Gastroesophageal sphincter (tissue), 4 donors: Measurements from ENCODE around the gene PLA2G4D. TPM values are rescaled to one million over a fixed set of nuclear protein-coding genes. Genes with fewer than 3 reads are reported as not detected.

Experiments used
- ATAC-seq: fragments of 150-250 bp; one replicate; pipeline ENCODE4 v1.9.1; 2016; ENCODE audit warnings: mild to moderate bottlenecking, moderate library complexity
- H3K27ac ChIP-seq, 4 donors: fragments of 200-600 bp; sonication (generic) in 3 of 4; 1 replicate in 3 of 4; 2 replicates in 1 of 4; pipeline ENCODE4 v1.5.1; 2016 to 2019
- H3K27me3 ChIP-seq: fragments of 200-600 bp; sonication (generic); one replicate; pipeline ENCODE4 v1.5.1; 2019
- H3K36me3 ChIP-seq, 2 donors: fragments of 200-600 bp; sonication (generic); one replicate each; pipeline ENCODE4 v1.5.1; 2019; ENCODE audit warnings: control low read depth in 1 of 2
- H3K4me1 ChIP-seq, 3 donors: fragments of 200-600 bp; sonication (generic); 1 replicate in 2 of 3; 2 replicates in 1 of 3; pipeline ENCODE4 v1.5.1; 2016 to 2019; ENCODE audit warnings: control low read depth in 2 of 3
- H3K4me3 ChIP-seq, 2 donors: fragments of 200-600 bp; sonication (generic); one replicate each; pipeline ENCODE4 v1.5.1; 2019; ENCODE audit warnings: mild to moderate bottlenecking in 1 of 2, moderate library complexity in 1 of 2
- H3K9me3 ChIP-seq, 3 donors: fragments of 200-600 bp; sonication (generic); one replicate each; pipeline ENCODE4 v1.5.1; 2017 to 2019; ENCODE audit warnings: control low read depth in 2 of 3
- CTCF ChIP-seq, 4 experiments: fragments of 200-600 bp in 2 of 4; fragments of 450-650 bp in 2 of 4; sonication (generic) in 1 of 4; IDR thresholded peaks; one replicate each; pipeline ENCODE4 v1.5.1; 2017 to 2019; ENCODE audit warnings: antibody characterized with exemption in 4 of 4, mild to moderate bottlenecking in 2 of 4, moderate library complexity in 2 of 4
- EP300 ChIP-seq: sonication (generic); formaldehyde crosslinking; IDR thresholded peaks from one replicate; pipeline ENCODE4 v1.6.1; 2017; ENCODE audit warnings: antibody characterized with exemption, mild to moderate bottlenecking
- POLR2A ChIP-seq, 2 donors: fragments of 450-650 bp; IDR thresholded peaks; one replicate each; pipeline ENCODE4 v1.6.1; 2017; ENCODE audit warnings: antibody characterized with exemption in 2 of 2, mild to moderate bottlenecking in 2 of 2, moderate library complexity in 1 of 2
- POLR2AphosphoS5 ChIP-seq: sonication (generic); formaldehyde crosslinking; IDR thresholded peaks from one replicate; pipeline ENCODE4 v1.6.1; 2017; ENCODE audit warnings: antibody characterized with exemption
- WGBS, 2 donors: methylation state at CpG; one replicate each; pipeline ENCODE4 v1.1.5; 2018; ENCODE audit warnings: low coverage in 1 of 2; 5-methylcytosine and 5-hydroxymethylcytosine counted together
- total RNA-seq, 4 donors: library from RNA; depleted of rRNA; stranded (reverse); fragments of >200 nt; gene quantifications; one replicate each; pipeline ENCODE4 v1.1.0, GENCODE V29; 2016

The PLA2G4D gene
- total RNA-seq, 4 donors from 2014 or later: not detected

DNA sequence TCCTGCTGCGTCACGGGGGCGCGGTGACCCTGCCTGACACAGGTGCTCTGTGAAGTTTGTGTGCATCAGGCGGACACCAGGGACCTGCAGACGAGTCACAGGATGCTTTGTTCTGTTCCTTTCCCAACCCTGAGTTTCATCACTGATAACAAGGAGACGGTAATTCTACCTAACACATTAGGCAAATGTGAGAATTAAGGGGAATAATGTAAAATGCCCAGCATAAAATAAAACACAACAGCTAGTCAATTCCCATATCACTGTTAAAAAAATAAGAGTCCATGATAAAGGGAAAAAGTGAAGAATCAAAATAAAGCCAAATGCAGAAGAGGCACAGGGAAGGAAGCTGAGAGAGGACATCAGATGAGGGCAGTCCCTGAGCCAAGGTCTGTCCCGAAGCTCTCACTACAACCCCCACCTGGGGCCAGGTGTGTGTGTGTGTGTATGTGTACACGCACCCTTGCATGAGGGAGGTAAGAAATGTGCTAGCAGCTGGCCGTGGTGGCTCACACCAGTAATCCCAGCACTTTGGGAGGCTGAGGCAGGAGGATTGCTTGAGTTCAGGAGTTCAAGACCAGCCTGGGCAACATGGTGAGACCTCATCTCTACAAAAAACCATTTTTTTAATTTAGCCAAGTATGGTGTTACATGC, 27.5 kb downstream of the PLA2G4D start:
- Histone ChIP-seq H3K4me1 (no peaks in the 10 kb centered on the region), H3K4me3 (no peak overlapping the region), H3K9me3 (no peaks in the 10 kb centered on the region), H3K36me3 (no peaks in the 10 kb centered on the region), H3K27ac (no peak overlapping the region), H3K27me3 (peaks cover 33% of the 10 kb centered on the region)
- no peak for ATAC-seq
- WGBS, 2 donors: 49 to 71% methylated on average over 5 to 9 of the region's 10 CpGs
- TF ChIP-seq POLR2A (IDR thresholded peaks at IDR 0.05): no peak
- no peak for TF ChIP-seq EP300
- no peak for TF ChIP-seq CTCF (IDR thresholded peaks at IDR 0.05)
- TF ChIP-seq POLR2AphosphoS5: no peak

DNA sequence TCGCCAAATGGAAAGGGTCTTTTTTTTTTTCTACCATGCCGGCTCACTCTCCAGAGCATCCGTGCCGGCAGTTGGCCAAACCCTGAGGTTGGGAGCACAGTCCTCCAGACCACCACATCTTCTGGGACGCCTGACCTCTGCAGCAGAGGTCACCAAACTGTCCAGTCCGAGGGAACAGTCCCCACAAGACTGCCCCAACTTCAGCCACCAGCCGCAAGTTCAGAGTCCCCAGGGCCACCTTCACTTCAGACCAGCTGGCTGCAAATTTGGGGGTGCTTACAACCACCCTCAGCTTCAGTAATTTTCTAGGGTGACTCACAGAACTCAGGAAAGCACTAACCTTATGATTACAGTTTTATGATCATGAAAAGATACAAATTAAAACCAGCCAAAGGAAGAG, 28.9 kb downstream of the PLA2G4D start:
- Histone ChIP-seq H3K27me3 (peaks cover 26% of the 10 kb centered on the region), H3K4me1 (no peaks in the 10 kb centered on the region), H3K9me3 (no peaks in the 10 kb centered on the region), H3K36me3 (no peaks in the 10 kb centered on the region), H3K4me3 (no peak overlapping the region), H3K27ac (no peak overlapping the region)
- ATAC-seq: no peak
- TF ChIP-seq CTCF (IDR thresholded peaks at IDR 0.05) (no peak), EP300 (no peak), POLR2A (IDR thresholded peaks at IDR 0.05) (no peak), POLR2AphosphoS5 (no peak)
- 10 to 39% methylated on average over 4 of the region's 7 CpGs for WGBS, 2 donors

GRCh38 chr15:42065033-42065432, 29.3 kb downstream of the PLA2G4D start:
- WGBS, 2 donors: 48 to 67% methylated on average over 3 of the region's 7 CpGs
- Histone ChIP-seq H3K27ac (no peak overlapping the region), H3K27me3 (peaks cover 24% of the 10 kb centered on the region), H3K4me1 (no peaks in the 10 kb centered on the region), H3K36me3 (no peaks in the 10 kb centered on the region), H3K4me3 (no peak overlapping the region), H3K9me3 (no peaks in the 10 kb centered on the region)
- peak; percentile 19 for ATAC-seq
- TF ChIP-seq CTCF (IDR thresholded peaks at IDR 0.05): no peak
- no peak for TF ChIP-seq POLR2A (IDR thresholded peaks at IDR 0.05)
- no peak for TF ChIP-seq EP300
- no peak for TF ChIP-seq POLR2AphosphoS5

GRCh38 chr15:42064271-42064670, 30.1 kb downstream of the PLA2G4D start:
- Histone ChIP-seq H3K36me3 (no peaks in the 10 kb centered on the region), H3K27me3 (peaks cover 18% of the 10 kb centered on the region), H3K4me1 (no peaks in the 10 kb centered on the region), H3K9me3 (no peaks in the 10 kb centered on the region), H3K4me3 (no peak overlapping the region), H3K27ac (no peak overlapping the region)
- TF ChIP-seq POLR2A (IDR thresholded peaks at IDR 0.05) (no peak), EP300 (no peak), CTCF (IDR thresholded peaks at IDR 0.05) (no peak), POLR2AphosphoS5 (no peak)
- 70 to 85% methylated on average over 3 of the region's 4 CpGs for WGBS, 2 donors
- no peak for ATAC-seq

GRCh38 chr15:42063122-42063848, 31.1 kb downstream of the PLA2G4D start:
- H3K4me1 ChIP-seq: no peaks in the 10 kb centered on the region
- no peak overlapping the region for H3K4me3 ChIP-seq
- H3K36me3 ChIP-seq: no peaks in the 10 kb centered on the region
- TF ChIP-seq POLR2A (IDR thresholded peaks at IDR 0.05) (no peak), POLR2AphosphoS5 (no peak), EP300 (no peak), CTCF (IDR thresholded peaks at IDR 0.05) (no peak)
- H3K9me3 ChIP-seq: no peaks in the 10 kb centered on the region
- peaks cover 18% of the 10 kb centered on the region for H3K27me3 ChIP-seq
- ATAC-seq: no peak
- H3K27ac ChIP-seq: no peak overlapping the region
- WGBS, 2 donors: 88 to 96% methylated on average over 6 to 10 of the region's 12 CpGs
